ENCODE measurements around the gene SLC28A1. TPM values are rescaled to one million over a fixed set of nuclear protein-coding genes. Genes with fewer than 3 reads are reported as not detected.

SLC28A1 gene
- total and polyA plus RNA-seq, 4 donors = 0.09 to 39.7 (median 18.3) TPM

GRCh38 chr15:84839714-84840113 is 44.7 kb upstream of the SLC28A1 start:
- peak overlapping the region; percentile 90 to 93 for H3K27ac ChIP-seq (ENCODE audit: low read depth in 1 of 2, low read length in 2 of 2)
- no peaks in the 10 kb centered on the region for H3K27me3 ChIP-seq (ENCODE audit: control insufficient read depth in 4 of 4, insufficient read depth in 4 of 4, low read length in 3 of 4)
- WGBS = 98% methylated on average over 23 of the region's 23 CpGs
- no peaks in the 10 kb centered on the region for H3K9me3 ChIP-seq (ENCODE audit: control insufficient read depth in 4 of 4, low read length in 3 of 4)
- TF ChIP-seq NR2F2 (IDR thresholded peaks at IDR 0.05) (no peak), GABPA (IDR thresholded peaks at IDR 0.05 in 1 of 2, conservative IDR thresholded peaks at IDR 0.05 in 1 of 2) (no peak), MAX (IDR thresholded peaks at IDR 0.05) (no peak), HNF4G (IDR thresholded peaks at IDR 0.05) (no peak), CTCF (IDR thresholded peaks at IDR 0.05; ENCODE audit: low read depth, low read length, missing input control) (no peak), JUND (IDR thresholded peaks at IDR 0.05) (no peak), FOXA1 (IDR thresholded peaks at IDR 0.05) (no peak), FOXA2 (IDR thresholded peaks at IDR 0.05) (no peak)
- no peak for DNase-seq (ENCODE audit: low spot score)
- H3K4me3 ChIP-seq (ENCODE audit: low read depth in 1 of 3, low read length in 3 of 3) = no peak overlapping the region
- H3K9ac ChIP-seq (ENCODE audit: low read depth in 1 of 2, low read length in 2 of 2) = no peak overlapping the region
- H3K36me3 ChIP-seq (ENCODE audit: control insufficient read depth in 4 of 4, insufficient read depth in 3 of 4, low read depth in 1 of 4, low read length in 3 of 4) = no peaks in the 10 kb centered on the region
- peaks cover 3 to 31% (median 18%) of the 10 kb centered on the region in 4 donors for H3K4me1 ChIP-seq (ENCODE audit: control insufficient read depth in 4 of 4, insufficient read depth in 4 of 4, low read length in 3 of 4)

GRCh38 chr15:84840255-84840654 is 44.2 kb upstream of the SLC28A1 start:
- peaks cover 7 to 36% (median 20%) of the 10 kb centered on the region in 4 donors for H3K4me1 ChIP-seq (ENCODE audit: control insufficient read depth in 4 of 4, insufficient read depth in 4 of 4, low read length in 3 of 4)
- H3K27ac ChIP-seq (ENCODE audit: low read depth in 1 of 2, low read length in 2 of 2) = peak overlapping the region; percentile 90 to 93
- DNase-seq (ENCODE audit: low spot score) = no peak
- H3K9me3 ChIP-seq (ENCODE audit: control insufficient read depth in 4 of 4, low read length in 3 of 4) = no peaks in the 10 kb centered on the region
- H3K4me3 ChIP-seq (ENCODE audit: low read depth in 1 of 3, low read length in 3 of 3) = no peak overlapping the region
- no peaks in the 10 kb centered on the region for H3K36me3 ChIP-seq (ENCODE audit: control insufficient read depth in 4 of 4, insufficient read depth in 3 of 4, low read depth in 1 of 4, low read length in 3 of 4)
- no peaks in the 10 kb centered on the region for H3K27me3 ChIP-seq (ENCODE audit: control insufficient read depth in 4 of 4, insufficient read depth in 4 of 4, low read length in 3 of 4)
- peak overlapping the region in 1 of 2 donors; percentile 28 for H3K9ac ChIP-seq (ENCODE audit: low read depth in 1 of 2, low read length in 2 of 2)
- TF ChIP-seq SP1 (IDR thresholded peaks at IDR 0.05) = no peak
- no peak for TF ChIP-seq TAF1 (conservative IDR thresholded peaks at IDR 0.05)
- no peak for TF ChIP-seq JUND (IDR thresholded peaks at IDR 0.05)
- TF ChIP-seq REST (IDR thresholded peaks at IDR 0.05) = no peak
- no peak for TF ChIP-seq GABPA (IDR thresholded peaks at IDR 0.05 in 1 of 2, conservative IDR thresholded peaks at IDR 0.05 in 1 of 2)
- TF ChIP-seq ATF3 (IDR thresholded peaks at IDR 0.05) = no peak
- no peak for TF ChIP-seq HNF4A (conservative IDR thresholded peaks at IDR 0.05)
- no peak for TF ChIP-seq FOXA2 (IDR thresholded peaks at IDR 0.05)
- TF ChIP-seq RXRA (IDR thresholded peaks at IDR 0.05) = no peak
- no peak for TF ChIP-seq ZBTB33 (IDR thresholded peaks at IDR 0.05)
- TF ChIP-seq RAD21 (IDR thresholded peaks at IDR 0.05) = no peak
- TF ChIP-seq HNF4G (IDR thresholded peaks at IDR 0.05) = no peak
- no peak for TF ChIP-seq NR2F2 (IDR thresholded peaks at IDR 0.05)
- TF ChIP-seq FOXA1 (IDR thresholded peaks at IDR 0.05) = no peak
- 92% methylated on average over 10 of the region's 10 CpGs for WGBS
